GM12892 (cell line): Measurements from ENCODE around the gene SPATA24.
A peak's percentile ranks its signal among the peaks of the same experiment; 100 is the strongest.
"Not testable (repeated sequence)": the region's sequence is repeated elsewhere in the genome, so short reads cannot be mapped to it uniquely, and the experiment has no call there.

Source experiments
- DNase-seq: peaks from one replicate; pipeline ENCODE4 v3.0.0; 2011; ENCODE audit not compliant: insufficient read length
- FAIRE-seq: peaks from 2 replicates; lab custom pipeline; 2011; peaks lifted over from hg19 to GRCh38; lab: Jason Lieb, UNC
- POLR2A ChIP-seq: IDR thresholded peaks from 2 replicates; pipeline ENCODE4 v1.6.1; 2011; ENCODE audit warnings: low read depth, low read length, control low read depth
- POLR2AphosphoS5 ChIP-seq: IDR thresholded peaks from 2 replicates; pipeline ENCODE4 v1.6.1; 2011; ENCODE audit warnings: low read depth, low read length, control low read depth
- TAF1 ChIP-seq: IDR thresholded peaks from 2 replicates; pipeline ENCODE4 v1.6.1; 2011; ENCODE audit warnings: low read depth, mild to moderate bottlenecking, control low read depth, low read length, borderline replicate concordance

SPATA24 gene

GRCh38 chr5:139392678-139393496 lies 11.0 kb downstream of the SPATA24 start:
- peak; percentile 56; the same call in 1 of the 2 replicates for TF ChIP-seq POLR2AphosphoS5
- TF ChIP-seq TAF1: peak; percentile 11; the same call in 1 of the 2 replicates
- peak; percentile 46; the same call in 1 of the 2 replicates for TF ChIP-seq POLR2A
- FAIRE-seq: peak; percentile 82
- peak; percentile 92 for DNase-seq

GRCh38 chr5:139392324-139392677 lies 11.6 kb downstream of the SPATA24 start:
- FAIRE-seq: no peak

GRCh38 chr5:139391570-139392323 lies 12.1 kb downstream of the SPATA24 start:
- FAIRE-seq: peak; percentile 48
- no peak for TF ChIP-seq TAF1
- TF ChIP-seq POLR2AphosphoS5: peak; percentile 39; the same call in 1 of the 2 replicates
- 0 out of 2 replicates have a peak, but pooled peaks have one; percentile 34 for TF ChIP-seq POLR2A

More at GRCh38 chr5:139392324-139392677, 11.6 kb downstream of the SPATA24 start:
- no peak for DNase-seq
- TF ChIP-seq POLR2AphosphoS5 (no peak), POLR2A (no peak; the same call in 1 of the 2 replicates), TAF1 (no peak)

GRCh38 chr5:139390639-139391569 lies 13.0 kb downstream of the SPATA24 start:
- FAIRE-seq (no peak), DNase-seq (no peak)

More at GRCh38 chr5:139391570-139392323, 12.1 kb downstream of the SPATA24 start:
- DNase-seq: no peak

GRCh38 chr5:139389701-139390638 lies 13.9 kb downstream of the SPATA24 start, which contains the start of gene MZB1:
MZB1 (minus strand) TSS chr5:139389913; CDS start chr5:139389856, 57 bp downstream.
- TF ChIP-seq TAF1: peak; percentile 88
- peak; percentile 94 for TF ChIP-seq POLR2A
- peak; percentile 97 for TF ChIP-seq POLR2AphosphoS5
- FAIRE-seq (peak; percentile 97), DNase-seq (peak; percentile 87)

More at GRCh38 chr5:139390639-139391569, 13.0 kb downstream of the SPATA24 start:
- TF ChIP-seq POLR2AphosphoS5 (no peak), POLR2A (no peak), TAF1 (no peak)

- no peak for DNase-seq
- FAIRE-seq: peak; percentile 76
- 0 out of 2 replicates have a peak, but pooled peaks have one; percentile 4 for TF ChIP-seq POLR2A
- no peak for TF ChIP-seq TAF1
- TF ChIP-seq POLR2AphosphoS5: peak; percentile 52; the same call in 1 of the 2 replicates
These were observed 15.6 kb downstream of the SPATA24 start for GRCh38 chr5:139388198-139388821.

GRCh38 chr5:139387611-139388197 lies 16.2 kb downstream of the SPATA24 start:
- FAIRE-seq (peak; percentile 36), DNase-seq (no peak)
- TF ChIP-seq TAF1 (no peak), POLR2A (no peak; the same call in 1 of the 2 replicates), POLR2AphosphoS5 (no peak)

GRCh38 chr5:139386956-139387355 lies 16.9 kb downstream of the SPATA24 start:
- not testable (repeated sequence) for FAIRE-seq

GRCh38 chr5:139386050-139386438 lies 17.8 kb downstream of the SPATA24 start:
- TF ChIP-seq TAF1: no peak
- no peak for TF ChIP-seq POLR2A
- no peak for TF ChIP-seq POLR2AphosphoS5
- FAIRE-seq: no peak
- no peak for DNase-seq

More at GRCh38 chr5:139386956-139387355, 16.9 kb downstream of the SPATA24 start:
- DNase-seq: not testable (repeated sequence)
